HepG2 (cell line): Measurements from ENCODE around the gene HNRNPUL1. TPM values are rescaled to one million over a fixed set of nuclear protein-coding genes. Genes with fewer than 3 reads are reported as not detected.

Experiments
- ATAC-seq: fragments of 200-7000 bp; cut with Tn5 transposase; 3 replicates; pipeline ENCODE4 v1.9.1; 2020; ENCODE audit warnings: mild to moderate bottlenecking, moderate library complexity
- BruUV-seq: library from RNA; stranded (reverse); fragments of 400-500 nt; replicated peaks from 2 replicates; lab custom pipeline; 2021; lab: Mats Ljungman, UMichigan
- CTCF ChIA-PET: fragments of 300-600 bp; formaldehyde crosslinking; extraction: SDS; loops from one replicate; lab custom pipeline; 2021; ENCODE audit warnings: low total read pairs, inconsistent platforms, low intra/inter-chr PET ratio; lab: Yijun Ruan, JAX
- POLR2A ChIA-PET: fragments of 350-600 bp; sonication (Branson Sonifier 250); formaldehyde crosslinking; loops from one replicate; lab custom pipeline; 2020; ENCODE audit warnings: antibody characterized with exemption, inconsistent platforms; lab: Yijun Ruan, JAX
- DNase-seq: peaks from one replicate; pipeline ENCODE4 v3.0.0-alpha.2; 2015; ENCODE audit warnings: low spot score
- FAIRE-seq: peaks from 3 replicates; lab custom pipeline; 2011; peaks lifted over from hg19 to GRCh38; lab: Jason Lieb, UNC
- H2AFZ ChIP-seq: one replicate; pipeline ENCODE4 v1.6.1; 2011; ENCODE audit warnings: low read length, inconsistent platforms
- H3K27ac ChIP-seq: fragments of 300-600 bp; 3 replicates; pipeline ENCODE4 v1.8.0; 2011; ENCODE audit warnings: mixed run types, mild to moderate bottlenecking, mixed read lengths, low read length, inconsistent platforms; ENCODE audit not compliant: insufficient read depth; ENCODE audit errors: extremely low read length
- H3K27me3 ChIP-seq, 2 experiments: fragments of 200-600 bp in 1 of 2; 2 replicates in 1 of 2; 3 replicates in 1 of 2; pipeline versions ENCODE4 v1.6.0 to v1.8.0; 2011; ENCODE audit warnings: low read length in 2 of 2, mild to moderate bottlenecking in 2 of 2, moderate library complexity in 2 of 2, inconsistent platforms in 1 of 2; ENCODE audit not compliant: insufficient read depth in 2 of 2, control insufficient read depth in 1 of 2
- H3K36me3 ChIP-seq, 2 experiments: fragments of 200-600 bp in 1 of 2; replicated peaks in 1 of 2; 2 replicates in 1 of 2; 3 replicates in 1 of 2; pipeline versions ENCODE4 v1.5.1 to v1.8.0; 2011; ENCODE audit warnings: low read length in 2 of 2, inconsistent platforms in 1 of 2; ENCODE audit not compliant: insufficient read depth in 2 of 2, control insufficient read depth in 1 of 2
- H3K4me1 ChIP-seq: 2 replicates; pipeline ENCODE4 v1.5.1; 2012; ENCODE audit warnings: low read length, inconsistent platforms; ENCODE audit not compliant: insufficient read depth
- H3K4me2 ChIP-seq: 2 replicates; pipeline ENCODE4 v1.6.0; 2011; ENCODE audit warnings: low read depth, low read length, inconsistent platforms
- H3K4me3 ChIP-seq, 3 experiments: fragments of 200-600 bp in 1 of 3; sonication (generic), shearing (Covaris generic) in 1 of 3; replicated peaks in 1 of 3; 2 replicates each; pipeline ENCODE4 v1.5.1; 2011 to 2016; ENCODE audit warnings: low read length in 3 of 3, inconsistent platforms in 2 of 3, low read depth in 2 of 3, mild to moderate bottlenecking in 2 of 3, control low read depth in 1 of 3, mixed read lengths in 1 of 3; ENCODE audit not compliant: insufficient read depth in 1 of 3
- H3K79me2 ChIP-seq: one replicate; pipeline ENCODE4 v1.6.1; 2011; ENCODE audit warnings: low read length, inconsistent platforms; ENCODE audit not compliant: insufficient read depth
- H3K9ac ChIP-seq: 2 replicates; pipeline ENCODE4 v1.6.0; 2011; ENCODE audit warnings: mild to moderate bottlenecking, low read depth, low read length, inconsistent platforms; ENCODE audit not compliant: insufficient read depth
- H3K9me3 ChIP-seq: 2 replicates; pipeline ENCODE4 v1.5.1; 2012; ENCODE audit warnings: mild to moderate bottlenecking, low read length
- H4K20me1 ChIP-seq: 2 replicates; pipeline ENCODE4 v1.6.0; 2011; ENCODE audit warnings: inconsistent platforms, mild to moderate bottlenecking, low read length, moderate library complexity; ENCODE audit not compliant: insufficient read depth
- AGO2 ChIP-seq: fragments of 200-400 bp; formaldehyde crosslinking; optimal IDR thresholded peaks from 2 replicates; pipeline ENCODE3; 2017; ENCODE audit warnings: mild to moderate bottlenecking, low read depth, low read length, moderate library complexity
- HMGXB3 ChIP-seq: sonication (generic); formaldehyde crosslinking; IDR thresholded peaks from 2 replicates; pipeline ENCODE4 v1.4.0; 2020; ENCODE audit warnings: missing genetic modification reagents, borderline replicate concordance
- MXD4 ChIP-seq: IDR thresholded peaks from 2 replicates; pipeline ENCODE4 v1.6.1; 2016; ENCODE audit warnings: mild to moderate bottlenecking, missing biosample characterization, missing genetic modification reagents
- ZNF746 ChIP-seq: sonication (generic); formaldehyde crosslinking; IDR thresholded peaks from 2 replicates; pipeline ENCODE4 v1.8.0; 2022; ENCODE audit warnings: mild to moderate bottlenecking, missing genetic modification reagents
- WGBS: methylation state at CpG from one replicate; pipeline ENCODE4 v1.1.6; 2017; ENCODE audit warnings: low lambda C conversion rate; 5-methylcytosine and 5-hydroxymethylcytosine counted together
- in situ Hi-C: cut with HindIII; loops from 2 replicates; pipeline ENCODE4 v1.10.0; 2017; ENCODE audit warnings: low pct_unique_long_range_greater_than_20kb; ENCODE audit not compliant: extremely low pct_ligation_motif_present
- intact Hi-C: fragments of 100-400 bp; cut with micrococcal nuclease; formaldehyde crosslinking; loops from one replicate; pipeline ENCODE4 v1.10.0; 2022; ENCODE audit not compliant: unreplicated experiment
- polyA plus RNA-seq, 8 experiments: library from polyadenylated mRNA; depleted of rRNA in 3 of 8; stranded (reverse) in 7 of 8; unstranded in 1 of 8; fragments of >200 nt; fragmentation: Illumina TruSeq in 4 of 8; extraction: Trizol in 4 of 8; gene quantifications; 2 replicates each; pipeline versions ENCODE4 v1.2.1 to v1.2.3, GENCODE V29; 2011 to 2016; ENCODE audit warnings: low read depth in 4 of 8, missing spikeins in 1 of 8, mixed read lengths in 1 of 8; ENCODE audit not compliant: insufficient read depth in 1 of 8
- total RNA-seq, 5 experiments: library from RNA; depleted of rRNA; stranded (reverse); fragments of >200 nt; fragmentation: Illumina TruSeq; extraction: Trizol; gene quantifications; 2 replicates each; pipeline ENCODE4 v1.2.3, GENCODE V29; 2016; ENCODE audit warnings: low read depth in 1 of 5

HNRNPUL1 gene
- total and polyA plus RNA-seq, 2 of the 13 experiments (the other 11 are each of a cell fraction or from before 2014, with no cell fraction given) = 30.9 to 81.7 TPM

- Histone ChIP-seq H3K4me1 (peaks cover 51% of the 10 kb centered on the region), H2AFZ (no peak overlapping the region), H3K27me3 (no peaks in the 10 kb centered on the region; a peak in 1 of 5 replicates), H3K79me2 (no peaks in the 10 kb centered on the region), H3K4me3 (no peak overlapping the region), H3K27ac (no peak overlapping the region), H4K20me1 (no peaks in the 10 kb centered on the region), H3K9me3 (no peaks in the 10 kb centered on the region), H3K4me2 (no peak overlapping the region), H3K36me3 (no peaks in the 10 kb centered on the region), H3K9ac (no peak overlapping the region)
- in situ Hi-C loops = loop anchor here (5.0 kb wide), 1 partner anchor 34 kb away; the partner anchor contains the start of gene HNRNPUL1
- ChIA-PET CTCF (no interaction called here), POLR2A (interaction anchor here (1.5 to 1.8 kb wide), 2 partner anchors 10 to 35 kb away, joined by 4 to 9 read pairs; partner anchors contain the start of genes AXL and HNRNPUL1)
- WGBS = 89% methylated on average over 3 of the region's 3 CpGs
- no peak for FAIRE-seq
- no peak for DNase-seq
- BruUV-seq = no TSS peak
- TF ChIP-seq HMGXB3 (no peak), ZNF746 (CRISPR knock-in tag) (no peak), MXD4 (CRISPR knock-in tag) (no peak), AGO2 (no peak)
- intact Hi-C loops = no loop called here
- ATAC-seq = no peak
Measured at GRCh38 chr19:41228486-41228885, 35.7 kb upstream of the HNRNPUL1 start.
